ENCODE results near the gene FAM13B.

GRCh38 chr5:138068742-138069600 is 36.1 kb upstream of the FAM13B start:
- no peak for TF ChIP-seq FOXP2 (optimal IDR thresholded peaks at IDR 0.05; ENCODE audit: borderline replicate concordance, extremely low read depth, extremely low read length, insufficient read depth)
- no peak for TF ChIP-seq SIN3A (IDR thresholded peaks at IDR 0.05; ENCODE audit: borderline replicate concordance, insufficient read depth, low read length)
- no peak for TF ChIP-seq REST (IDR thresholded peaks at IDR 0.05; ENCODE audit: insufficient read depth in 1 of 2, low read depth in 2 of 2, low read length in 2 of 2)
- no peak for TF ChIP-seq TAF1 (IDR thresholded peaks at IDR 0.05; ENCODE audit: borderline replicate concordance, insufficient read depth, low read length)
- no peak for TF ChIP-seq POLR2AphosphoS5 (IDR thresholded peaks at IDR 0.05; ENCODE audit: low read depth, low read length)
